ENCODE results near the gene PDZRN3. TPM values are rescaled to one million over a fixed set of nuclear protein-coding genes. Genes with fewer than 3 reads are reported as not detected.
A peak's percentile ranks its signal among the peaks of the same experiment; 100 is the strongest.

PDZRN3 gene
- total RNA-seq, 1 donor from 2014 or later: 50.6 TPM

DNA sequence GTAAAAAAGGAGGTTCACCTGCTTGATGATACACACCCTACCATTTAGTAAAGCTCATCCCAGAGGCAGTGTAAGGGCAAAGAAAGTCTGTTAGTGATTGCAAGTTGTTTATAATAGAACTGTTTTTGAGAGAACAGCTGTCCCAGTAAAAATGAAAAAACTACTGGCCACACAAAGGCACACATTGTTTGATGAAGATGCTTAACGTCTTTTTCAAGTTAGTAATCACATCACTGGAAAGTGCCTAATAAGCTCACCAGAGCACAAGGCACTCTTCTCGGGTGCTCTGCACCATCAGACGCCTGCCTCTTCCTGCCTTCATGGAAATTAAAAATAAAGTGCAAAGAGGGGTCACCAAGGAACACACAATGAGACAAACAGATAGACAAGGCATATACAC, 186.9 kb downstream of the PDZRN3 start:
- H3K4me1 ChIP-seq (ENCODE audit: control insufficient read depth in 3 of 3, insufficient read depth in 3 of 3, low read length in 3 of 3): peaks cover 8 to 23% (median 8%) of the 10 kb centered on the region in 3 donors
- H3K27me3 ChIP-seq (ENCODE audit: control insufficient read depth in 3 of 3, insufficient read depth in 3 of 3, low read length in 3 of 3): no peaks in the 10 kb centered on the region
- no peak overlapping the region for H3K27ac ChIP-seq (ENCODE audit: low read depth, low read length)
- H3K36me3 ChIP-seq (ENCODE audit: control insufficient read depth in 3 of 3, insufficient read depth in 3 of 3, low read length in 3 of 3): no peaks in the 10 kb centered on the region
- H3K4me3 ChIP-seq (ENCODE audit: low read length in 3 of 3): no peak overlapping the region
- H3K9ac ChIP-seq (ENCODE audit: low read depth in 1 of 3, low read length in 3 of 3): no peak overlapping the region
- no peaks in the 10 kb centered on the region for H3K9me3 ChIP-seq (ENCODE audit: control insufficient read depth in 3 of 3, low read length in 3 of 3)

GRCh38 chr3:73435055-73435454, 189.7 kb downstream of the PDZRN3 start:
- Histone ChIP-seq H3K9me3 (ENCODE audit: control insufficient read depth in 3 of 3, low read length in 3 of 3) (no peaks in the 10 kb centered on the region), H3K36me3 (ENCODE audit: control insufficient read depth in 3 of 3, insufficient read depth in 3 of 3, low read length in 3 of 3) (no peaks in the 10 kb centered on the region), H3K27me3 (ENCODE audit: control insufficient read depth in 3 of 3, insufficient read depth in 3 of 3, low read length in 3 of 3) (no peaks in the 10 kb centered on the region), H3K9ac (ENCODE audit: low read depth in 1 of 3, low read length in 3 of 3) (no peak overlapping the region), H3K4me3 (ENCODE audit: low read length in 3 of 3) (no peak overlapping the region), H3K27ac (ENCODE audit: low read depth, low read length) (no peak overlapping the region), H3K4me1 (ENCODE audit: control insufficient read depth in 3 of 3, insufficient read depth in 3 of 3, low read length in 3 of 3) (peaks cover 7 to 26% (median 8%) of the 10 kb centered on the region in 3 donors)

GRCh38 chr3:73433687-73434086, 191.1 kb downstream of the PDZRN3 start:
- peaks cover 4 to 23% (median 8%) of the 10 kb centered on the region in 3 donors for H3K4me1 ChIP-seq (ENCODE audit: control insufficient read depth in 3 of 3, insufficient read depth in 3 of 3, low read length in 3 of 3)
- no peak overlapping the region for H3K27ac ChIP-seq (ENCODE audit: low read depth, low read length)
- H3K27me3 ChIP-seq (ENCODE audit: control insufficient read depth in 3 of 3, insufficient read depth in 3 of 3, low read length in 3 of 3): no peaks in the 10 kb centered on the region
- H3K9me3 ChIP-seq (ENCODE audit: control insufficient read depth in 3 of 3, low read length in 3 of 3): no peaks in the 10 kb centered on the region
- H3K4me3 ChIP-seq (ENCODE audit: low read length in 3 of 3): no peak overlapping the region
- no peaks in the 10 kb centered on the region for H3K36me3 ChIP-seq (ENCODE audit: control insufficient read depth in 3 of 3, insufficient read depth in 3 of 3, low read length in 3 of 3)
- no peak overlapping the region for H3K9ac ChIP-seq (ENCODE audit: low read depth in 1 of 3, low read length in 3 of 3)

GRCh38 chr3:73433079-73433478, 191.7 kb downstream of the PDZRN3 start:
- Histone ChIP-seq H3K9me3 (ENCODE audit: control insufficient read depth in 3 of 3, low read length in 3 of 3) (no peaks in the 10 kb centered on the region), H3K4me1 (ENCODE audit: control insufficient read depth in 3 of 3, insufficient read depth in 3 of 3, low read length in 3 of 3) (peaks cover 2 to 24% (median 8%) of the 10 kb centered on the region in 3 donors), H3K27me3 (ENCODE audit: control insufficient read depth in 3 of 3, insufficient read depth in 3 of 3, low read length in 3 of 3) (no peaks in the 10 kb centered on the region), H3K36me3 (ENCODE audit: control insufficient read depth in 3 of 3, insufficient read depth in 3 of 3, low read length in 3 of 3) (no peaks in the 10 kb centered on the region), H3K9ac (ENCODE audit: low read depth in 1 of 3, low read length in 3 of 3) (no peak overlapping the region), H3K27ac (ENCODE audit: low read depth, low read length) (no peak overlapping the region), H3K4me3 (ENCODE audit: low read length in 3 of 3) (no peak overlapping the region)

DNA sequence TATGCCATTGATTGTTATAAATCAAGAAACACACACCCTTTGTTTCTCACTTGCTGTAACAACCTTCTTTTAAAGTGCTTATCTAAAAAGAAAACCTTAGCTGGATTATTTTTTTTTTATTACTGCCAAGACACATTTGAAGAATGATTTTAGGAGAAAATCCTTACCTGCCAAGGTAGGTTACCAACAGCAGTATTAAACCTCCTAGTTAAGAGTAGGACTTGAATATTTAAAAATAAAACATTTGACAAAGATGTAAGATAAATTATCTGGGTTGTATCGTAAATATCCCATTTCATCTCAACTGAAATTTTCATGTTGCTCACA, 192.1 kb downstream of the PDZRN3 start:
- Histone ChIP-seq H3K4me1 (ENCODE audit: control insufficient read depth in 3 of 3, insufficient read depth in 3 of 3, low read length in 3 of 3) (peaks cover 5 to 28% (median 8%) of the 10 kb centered on the region in 3 donors), H3K27me3 (ENCODE audit: control insufficient read depth in 3 of 3, insufficient read depth in 3 of 3, low read length in 3 of 3) (no peaks in the 10 kb centered on the region), H3K27ac (ENCODE audit: low read depth, low read length) (no peak overlapping the region), H3K36me3 (ENCODE audit: control insufficient read depth in 3 of 3, insufficient read depth in 3 of 3, low read length in 3 of 3) (no peaks in the 10 kb centered on the region), H3K9ac (ENCODE audit: low read depth in 1 of 3, low read length in 3 of 3) (no peak overlapping the region), H3K4me3 (ENCODE audit: low read length in 3 of 3) (no peak overlapping the region), H3K9me3 (ENCODE audit: control insufficient read depth in 3 of 3, low read length in 3 of 3) (no peaks in the 10 kb centered on the region)

DNA sequence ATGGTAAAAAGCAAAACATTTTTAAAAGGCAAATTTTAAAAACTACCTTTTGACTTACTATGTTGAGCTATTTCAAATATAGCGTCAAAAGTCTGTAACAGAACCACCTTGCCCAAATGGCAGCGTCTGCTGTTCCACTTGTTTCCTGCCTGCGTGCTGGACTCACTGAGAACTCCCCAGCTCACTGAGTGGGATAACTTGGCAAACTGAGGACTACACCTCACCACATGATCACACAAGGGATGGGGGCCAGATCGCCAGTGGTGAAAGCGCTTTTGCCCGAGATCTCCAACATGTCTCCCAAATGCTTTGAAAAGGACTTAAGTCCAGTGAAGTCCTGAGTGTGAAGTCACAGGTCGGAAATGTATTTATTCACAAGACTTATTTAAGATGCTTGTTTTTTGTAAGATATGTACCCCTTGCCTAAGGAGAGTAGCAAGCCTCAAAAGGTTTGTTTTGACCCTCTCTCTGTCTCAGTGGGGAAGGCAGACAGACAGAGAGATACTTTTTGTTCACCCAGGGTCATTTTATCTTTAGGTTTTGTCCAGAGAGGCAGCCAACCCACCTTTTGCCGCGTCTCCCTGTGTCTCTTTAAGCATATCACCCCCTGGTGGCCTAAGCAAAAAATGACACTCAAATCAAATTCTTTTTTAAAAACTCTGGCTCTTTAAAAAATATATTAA, 192.6 kb downstream of the PDZRN3 start:
- Histone ChIP-seq H3K27ac (ENCODE audit: low read depth, low read length) (no peak overlapping the region), H3K4me3 (ENCODE audit: low read length in 3 of 3) (no peak overlapping the region), H3K36me3 (ENCODE audit: control insufficient read depth in 3 of 3, insufficient read depth in 3 of 3, low read length in 3 of 3) (no peaks in the 10 kb centered on the region), H3K4me1 (ENCODE audit: control insufficient read depth in 3 of 3, insufficient read depth in 3 of 3, low read length in 3 of 3) (peaks cover 10 to 33% (median 11%) of the 10 kb centered on the region in 3 donors), H3K9ac (ENCODE audit: low read depth in 1 of 3, low read length in 3 of 3) (no peak overlapping the region), H3K27me3 (ENCODE audit: control insufficient read depth in 3 of 3, insufficient read depth in 3 of 3, low read length in 3 of 3) (no peaks in the 10 kb centered on the region), H3K9me3 (ENCODE audit: control insufficient read depth in 3 of 3, low read length in 3 of 3) (no peaks in the 10 kb centered on the region)

DNA sequence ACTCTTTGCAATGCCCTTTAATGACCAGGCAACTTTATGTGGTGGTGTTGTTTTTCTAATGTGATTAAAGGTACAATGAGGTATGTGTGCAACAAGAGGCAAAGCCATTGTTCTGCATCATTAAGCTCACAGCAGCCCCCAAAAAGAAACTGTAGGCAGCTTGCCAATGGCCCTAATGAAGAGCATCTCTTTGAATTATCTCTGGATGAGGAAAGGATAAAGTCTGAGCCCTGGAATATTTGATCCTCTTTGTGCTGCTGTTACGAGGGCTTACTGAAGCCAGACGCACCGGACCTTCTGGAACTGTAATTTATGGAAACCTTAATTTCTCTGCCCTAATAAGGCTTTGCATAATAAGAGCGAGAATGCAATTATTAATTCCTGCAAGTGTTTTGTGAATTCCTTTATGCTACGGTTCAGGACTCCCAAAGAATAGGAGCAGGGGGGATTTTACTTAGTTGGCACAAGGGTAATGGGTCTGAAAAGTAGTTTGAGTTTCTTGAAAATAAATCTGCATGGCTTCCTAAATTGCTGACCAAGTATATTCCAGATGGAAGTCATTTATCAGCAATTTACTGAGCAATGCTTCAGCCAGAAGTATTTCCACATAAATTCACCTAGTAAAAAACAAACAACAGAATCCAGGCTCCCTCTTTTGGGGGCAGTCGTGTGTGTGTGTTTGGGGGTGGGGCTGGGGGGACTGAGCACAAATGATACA, 193.4 kb downstream of the PDZRN3 start:
- Histone ChIP-seq H3K4me3 (ENCODE audit: low read length in 3 of 3) (no peak overlapping the region), H3K36me3 (ENCODE audit: control insufficient read depth in 3 of 3, insufficient read depth in 3 of 3, low read length in 3 of 3) (no peaks in the 10 kb centered on the region), H3K9me3 (ENCODE audit: control insufficient read depth in 3 of 3, low read length in 3 of 3) (no peaks in the 10 kb centered on the region), H3K9ac (ENCODE audit: low read depth in 1 of 3, low read length in 3 of 3) (no peak overlapping the region), H3K27ac (ENCODE audit: low read depth, low read length) (no peak overlapping the region), H3K4me1 (ENCODE audit: control insufficient read depth in 3 of 3, insufficient read depth in 3 of 3, low read length in 3 of 3) (peaks cover 13 to 39% (median 14%) of the 10 kb centered on the region in 3 donors), H3K27me3 (ENCODE audit: control insufficient read depth in 3 of 3, insufficient read depth in 3 of 3, low read length in 3 of 3) (no peaks in the 10 kb centered on the region)

- Histone ChIP-seq H3K9ac (ENCODE audit: low read depth in 1 of 3, low read length in 3 of 3) (peak overlapping the region in 2 of 3 donors; percentile 18 to 47), H3K27ac (ENCODE audit: low read depth, low read length) (no peak overlapping the region), H3K36me3 (ENCODE audit: control insufficient read depth in 3 of 3, insufficient read depth in 3 of 3, low read length in 3 of 3) (no peaks in the 10 kb centered on the region), H3K9me3 (ENCODE audit: control insufficient read depth in 3 of 3, low read length in 3 of 3) (no peaks in the 10 kb centered on the region), H3K4me3 (ENCODE audit: low read length in 3 of 3) (no peak overlapping the region), H3K4me1 (ENCODE audit: control insufficient read depth in 3 of 3, insufficient read depth in 3 of 3, low read length in 3 of 3) (peaks cover 10 to 24% (median 14%) of the 10 kb centered on the region in 3 donors), H3K27me3 (ENCODE audit: control insufficient read depth in 3 of 3, insufficient read depth in 3 of 3, low read length in 3 of 3) (no peaks in the 10 kb centered on the region)
Observed at GRCh38 chr3:73427048-73427706, 197.6 kb downstream of the PDZRN3 start.

- H3K36me3 ChIP-seq (ENCODE audit: control insufficient read depth in 3 of 3, insufficient read depth in 3 of 3, low read length in 3 of 3): no peaks in the 10 kb centered on the region
- peaks cover 10 to 21% (median 14%) of the 10 kb centered on the region in 3 donors for H3K4me1 ChIP-seq (ENCODE audit: control insufficient read depth in 3 of 3, insufficient read depth in 3 of 3, low read length in 3 of 3)
- H3K9ac ChIP-seq (ENCODE audit: low read depth in 1 of 3, low read length in 3 of 3): no peak overlapping the region
- no peaks in the 10 kb centered on the region for H3K27me3 ChIP-seq (ENCODE audit: control insufficient read depth in 3 of 3, insufficient read depth in 3 of 3, low read length in 3 of 3)
- no peak overlapping the region for H3K4me3 ChIP-seq (ENCODE audit: low read length in 3 of 3)
- H3K9me3 ChIP-seq (ENCODE audit: control insufficient read depth in 3 of 3, low read length in 3 of 3): no peaks in the 10 kb centered on the region
- no peak overlapping the region for H3K27ac ChIP-seq (ENCODE audit: low read depth, low read length)
Observed at GRCh38 chr3:73426606-73427005, 198.1 kb downstream of the PDZRN3 start.

DNA sequence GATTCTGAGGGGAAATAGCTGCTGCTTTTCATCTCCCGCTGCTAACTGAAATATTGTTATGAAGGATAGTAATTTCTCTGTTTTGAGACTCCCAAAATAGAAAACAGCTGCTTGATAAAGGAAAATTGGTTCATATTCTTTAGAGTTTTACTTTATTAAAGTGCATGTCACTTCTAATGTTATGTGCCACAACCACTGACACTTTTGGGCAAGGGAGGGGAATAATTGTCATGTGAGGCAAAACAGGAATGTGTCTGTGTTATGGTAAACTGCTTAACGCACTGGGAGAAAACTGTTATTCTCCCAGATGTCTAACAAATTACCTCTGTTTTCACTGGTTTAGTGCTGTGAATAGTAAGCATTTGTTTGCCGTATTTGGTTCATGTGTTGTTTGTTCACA, 201.6 kb downstream of the PDZRN3 start:
- Histone ChIP-seq H3K36me3 (ENCODE audit: control insufficient read depth in 3 of 3, insufficient read depth in 3 of 3, low read length in 3 of 3) (no peaks in the 10 kb centered on the region), H3K9me3 (ENCODE audit: control insufficient read depth in 3 of 3, low read length in 3 of 3) (no peaks in the 10 kb centered on the region), H3K9ac (ENCODE audit: low read depth in 1 of 3, low read length in 3 of 3) (no peak overlapping the region), H3K4me1 (ENCODE audit: control insufficient read depth in 3 of 3, insufficient read depth in 3 of 3, low read length in 3 of 3) (peaks cover 14 to 21% (median 19%) of the 10 kb centered on the region in 3 donors), H3K4me3 (ENCODE audit: low read length in 3 of 3) (no peak overlapping the region), H3K27ac (ENCODE audit: low read depth, low read length) (no peak overlapping the region), H3K27me3 (ENCODE audit: control insufficient read depth in 3 of 3, insufficient read depth in 3 of 3, low read length in 3 of 3) (no peaks in the 10 kb centered on the region)

All from skeletal muscle tissue (tissue), 4 donors.